GM23338 (cell line): ENCODE results near the gene ARL13A. TPM values are rescaled to one million over a fixed set of nuclear protein-coding genes. Genes with fewer than 3 reads are reported as not detected.

ENCODE experiments used
- ATAC-seq: fragments of 200-7000 bp; cut with Tn5 transposase; 3 replicates; pipeline ENCODE4 v1.9.1; 2020
- DNase-seq: peaks from one replicate; pipeline ENCODE4 v3.0.0-alpha.2; 2015; ENCODE audit warnings: low spot score
- H2AFZ ChIP-seq: fragments of 200-600 bp; sonication (generic); 2 replicates; pipeline ENCODE4 v1.8.0; 2016; ENCODE audit warnings: antibody characterized with exemption, mild to moderate bottlenecking, moderate library complexity
- H3F3A ChIP-seq: fragments of 200-600 bp; sonication (generic); replicated peaks from 2 replicates; pipeline ENCODE4 v1.8.0; 2017; ENCODE audit warnings: antibody characterized with exemption, mixed run types, low read depth
- H3K27ac ChIP-seq: fragments of 200-600 bp; sonication (generic); 2 replicates; pipeline ENCODE4 v1.6.1; 2016; ENCODE audit warnings: low read depth
- H3K27me3 ChIP-seq: fragments of 200-600 bp; sonication (generic); 2 replicates; pipeline ENCODE4 v1.8.0; 2016; ENCODE audit warnings: mild to moderate bottlenecking, mixed run types, moderate library complexity; ENCODE audit not compliant: insufficient read depth
- H3K36me3 ChIP-seq: fragments of 200-600 bp; sonication (generic); 2 replicates; pipeline ENCODE4 v1.8.0; 2016; ENCODE audit warnings: mild to moderate bottlenecking; ENCODE audit not compliant: insufficient read depth
- H3K4me1 ChIP-seq: fragments of 200-600 bp; sonication (generic); 2 replicates; pipeline ENCODE4 v1.8.0; 2016; ENCODE audit warnings: mild to moderate bottlenecking, moderate library complexity; ENCODE audit not compliant: insufficient read depth
- H3K4me2 ChIP-seq: fragments of 200-600 bp; sonication (generic); 2 replicates; pipeline ENCODE4 v1.7.1; 2017; ENCODE audit warnings: mixed run types
- H3K4me3 ChIP-seq: fragments of 200-600 bp; sonication (generic); 2 replicates; pipeline ENCODE4 v1.6.1; 2016; ENCODE audit warnings: mixed run types
- H3K79me2 ChIP-seq: fragments of 200-600 bp; sonication (generic); replicated peaks from 2 replicates; pipeline ENCODE4 v1.8.0; 2017; ENCODE audit warnings: mild to moderate bottlenecking; ENCODE audit not compliant: insufficient read depth
- H3K9me2 ChIP-seq: fragments of 200-600 bp; sonication (generic); 2 replicates; pipeline ENCODE4 v1.8.0; 2017; ENCODE audit not compliant: insufficient read depth
- H4K20me1 ChIP-seq: fragments of 200-600 bp; sonication (generic); replicated peaks from 2 replicates; pipeline ENCODE4 v1.8.0; 2017; ENCODE audit warnings: mild to moderate bottlenecking; ENCODE audit not compliant: insufficient read depth
- H3K27ac Mint-ChIP-seq: 2 replicates; pipeline ENCODE4 v1.8.0; 2020; ENCODE audit warnings: inconsistent platforms, mild to moderate bottlenecking, moderate library complexity, mixed read lengths
- H3K27me3 Mint-ChIP-seq: 3 replicates; pipeline ENCODE4 v1.8.0; 2022; ENCODE audit warnings: low read depth, mild to moderate bottlenecking, moderate library complexity, mixed read lengths, inconsistent platforms; ENCODE audit not compliant: insufficient read depth, poor library complexity
- H3K36me3 Mint-ChIP-seq: 3 replicates; pipeline ENCODE4 v1.8.0; 2021; ENCODE audit warnings: low read depth, mild to moderate bottlenecking, inconsistent platforms, moderate library complexity, mixed read lengths
- H3K4me1 Mint-ChIP-seq: 3 replicates; pipeline ENCODE4 v1.8.0; 2020; ENCODE audit warnings: mild to moderate bottlenecking, inconsistent platforms, mixed read lengths
- H3K4me3 Mint-ChIP-seq: 3 replicates; pipeline ENCODE4 v1.8.0; 2021; ENCODE audit warnings: moderate library complexity, mild to moderate bottlenecking, inconsistent platforms, mixed read lengths
- H3K9me3 Mint-ChIP-seq: 3 replicates; pipeline ENCODE4 v1.8.0; 2020; ENCODE audit warnings: moderate library complexity, mild to moderate bottlenecking, inconsistent platforms, mixed read lengths
- CREB1 ChIP-seq: fragments of 250-450 bp; sonication (Bioruptor Pico); IDR thresholded peaks from 2 replicates; pipeline ENCODE4 v1.5.0; 2020; ENCODE audit warnings: low read depth, mild to moderate bottlenecking, moderate library complexity
- EZH2 ChIP-seq: fragments of 200-600 bp; sonication (generic); IDR thresholded peaks from one replicate; pipeline ENCODE4 v1.8.0; 2017; ENCODE audit warnings: antibody characterized with exemption, mild to moderate bottlenecking, low read depth; ENCODE audit not compliant: unreplicated experiment
- EZH2phosphoT487 ChIP-seq: fragments of 200-600 bp; sonication (generic); IDR thresholded peaks from one replicate; pipeline ENCODE4 v1.8.1; 2018; ENCODE audit warnings: antibody characterized with exemption; ENCODE audit not compliant: unreplicated experiment
- JUNB ChIP-seq: IDR thresholded peaks from one replicate; pipeline ENCODE4 v1.6.1; 2016; ENCODE audit warnings: antibody characterized with exemption; ENCODE audit not compliant: unreplicated experiment
- NANOG ChIP-seq: IDR thresholded peaks from 2 replicates; pipeline ENCODE4 v1.6.1; 2016; ENCODE audit warnings: antibody characterized with exemption, borderline replicate concordance
- POLR2AphosphoS5 ChIP-seq: IDR thresholded peaks from 2 replicates; pipeline ENCODE4 v1.6.1; 2016; ENCODE audit warnings: antibody characterized with exemption, low read depth
- STAT1 ChIP-seq: IDR thresholded peaks from one replicate; pipeline ENCODE4 v1.6.1; 2016; ENCODE audit warnings: antibody characterized with exemption; ENCODE audit not compliant: unreplicated experiment
- ZNF114 ChIP-seq: fragments of 250-450 bp; sonication (Bioruptor Pico); IDR thresholded peaks from 2 replicates; pipeline ENCODE4 v1.5.0; 2020; ENCODE audit warnings: mild to moderate bottlenecking, moderate library complexity
- ZNF331 ChIP-seq: fragments of 250-450 bp; sonication (Bioruptor Pico); IDR thresholded peaks from 2 replicates; pipeline ENCODE4 v1.5.0; 2020; ENCODE audit warnings: low read depth, mild to moderate bottlenecking, moderate library complexity
- polyA plus RNA-seq: library from polyadenylated mRNA; unstranded; fragments of >200 nt; fragmentation: Nextera tagmentation; extraction: Ambion mirVana; gene quantifications from 2 replicates; pipeline ENCODE4 v1.2.1, GENCODE V29; 2016
- total RNA-seq: library from RNA; depleted of rRNA; stranded (reverse); fragments of >200 nt; shearing (Covaris generic); gene quantifications from 2 replicates; pipeline ENCODE4 v1.2.3, GENCODE V29; 2014
- TF ChIP-seq, protein P1 (sequence below): fragments of 250-450 bp; sonication (Bioruptor Pico); IDR thresholded peaks from 2 replicates; pipeline ENCODE4 v1.5.0; 2020; ENCODE audit warnings: mild to moderate bottlenecking, moderate library complexity
- TF ChIP-seq, protein P2 (sequence below), 2 experiments: fragments of 200-600 bp in 1 of 2; sonication (generic) in 1 of 2; conservative IDR thresholded peaks; 2 replicates each; pipeline versions ENCODE4 v1.5.1 to v1.6.1; 2016 to 2017; ENCODE audit warnings: antibody characterized with exemption in 2 of 2, low read depth in 2 of 2, mild to moderate bottlenecking in 2 of 2, moderate library complexity in 1 of 2
- TF ChIP-seq, protein P3 (sequence below): IDR thresholded peaks from 2 replicates; pipeline ENCODE4 v1.6.1; 2016; ENCODE audit warnings: antibody characterized with exemption
- TF ChIP-seq, protein P4 (sequence below): IDR thresholded peaks from one replicate; pipeline ENCODE4 v1.6.1; 2018; ENCODE audit warnings: antibody characterized with exemption; ENCODE audit not compliant: unreplicated experiment

ARL13A gene
- total and polyA plus RNA-seq, 2 experiments from 2014 or later = not detected

DNA sequence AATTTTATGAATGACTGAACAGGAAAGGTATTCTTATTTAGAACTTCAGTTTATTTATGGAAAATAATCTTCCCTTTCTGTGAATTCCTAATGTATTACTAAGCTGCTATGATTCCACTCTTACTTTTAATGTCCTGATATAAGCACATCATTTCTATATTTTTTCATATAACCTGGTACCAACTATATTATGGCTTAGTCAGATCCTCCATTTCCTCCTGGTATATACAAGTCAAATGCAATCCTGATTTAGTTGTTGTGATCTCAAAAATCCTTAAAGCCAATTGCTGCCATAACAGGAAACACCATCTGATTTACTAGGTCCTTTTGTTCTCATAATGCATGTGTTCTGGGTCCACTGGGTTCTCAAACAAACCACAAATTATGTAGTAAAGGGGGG lies 55.6 kb downstream of the ARL13A start:
- Histone ChIP-seq H3K27me3 (no peaks in the 10 kb centered on the region), H2AFZ (no peak overlapping the region), H3F3A (no peaks in the 10 kb centered on the region), H3K36me3 (no peaks in the 10 kb centered on the region), H3K9me2 (no peaks in the 10 kb centered on the region), H3K4me1 (no peaks in the 10 kb centered on the region), H3K4me3 (no peak overlapping the region), H3K4me2 (no peak overlapping the region), H3K79me2 (no peaks in the 10 kb centered on the region), H4K20me1 (no peaks in the 10 kb centered on the region), H3K27ac (no peak overlapping the region)
- Mint-ChIP-seq H3K27ac (no peak overlapping the region), H3K4me3 (no peak overlapping the region), H3K27me3 (no peaks in the 10 kb centered on the region), H3K4me1 (no peaks in the 10 kb centered on the region), H3K9me3 (no peaks in the 10 kb centered on the region; the same call in 2 of the 3 replicates), H3K36me3 (peaks cover 21% of the 10 kb centered on the region; the same call in 2 of the 3 replicates)
- TF ChIP-seq CREB1 (no peak), POLR2AphosphoS5 (no peak), EZH2phosphoT487 (no peak), NANOG (no peak), ZNF331 (CRISPR knock-in tag) (no peak), ZNF114 (CRISPR knock-in tag) (no peak), STAT1 (no peak), EZH2 (no peak), JUNB (no peak)
- TF ChIP-seq, protein P1, sequence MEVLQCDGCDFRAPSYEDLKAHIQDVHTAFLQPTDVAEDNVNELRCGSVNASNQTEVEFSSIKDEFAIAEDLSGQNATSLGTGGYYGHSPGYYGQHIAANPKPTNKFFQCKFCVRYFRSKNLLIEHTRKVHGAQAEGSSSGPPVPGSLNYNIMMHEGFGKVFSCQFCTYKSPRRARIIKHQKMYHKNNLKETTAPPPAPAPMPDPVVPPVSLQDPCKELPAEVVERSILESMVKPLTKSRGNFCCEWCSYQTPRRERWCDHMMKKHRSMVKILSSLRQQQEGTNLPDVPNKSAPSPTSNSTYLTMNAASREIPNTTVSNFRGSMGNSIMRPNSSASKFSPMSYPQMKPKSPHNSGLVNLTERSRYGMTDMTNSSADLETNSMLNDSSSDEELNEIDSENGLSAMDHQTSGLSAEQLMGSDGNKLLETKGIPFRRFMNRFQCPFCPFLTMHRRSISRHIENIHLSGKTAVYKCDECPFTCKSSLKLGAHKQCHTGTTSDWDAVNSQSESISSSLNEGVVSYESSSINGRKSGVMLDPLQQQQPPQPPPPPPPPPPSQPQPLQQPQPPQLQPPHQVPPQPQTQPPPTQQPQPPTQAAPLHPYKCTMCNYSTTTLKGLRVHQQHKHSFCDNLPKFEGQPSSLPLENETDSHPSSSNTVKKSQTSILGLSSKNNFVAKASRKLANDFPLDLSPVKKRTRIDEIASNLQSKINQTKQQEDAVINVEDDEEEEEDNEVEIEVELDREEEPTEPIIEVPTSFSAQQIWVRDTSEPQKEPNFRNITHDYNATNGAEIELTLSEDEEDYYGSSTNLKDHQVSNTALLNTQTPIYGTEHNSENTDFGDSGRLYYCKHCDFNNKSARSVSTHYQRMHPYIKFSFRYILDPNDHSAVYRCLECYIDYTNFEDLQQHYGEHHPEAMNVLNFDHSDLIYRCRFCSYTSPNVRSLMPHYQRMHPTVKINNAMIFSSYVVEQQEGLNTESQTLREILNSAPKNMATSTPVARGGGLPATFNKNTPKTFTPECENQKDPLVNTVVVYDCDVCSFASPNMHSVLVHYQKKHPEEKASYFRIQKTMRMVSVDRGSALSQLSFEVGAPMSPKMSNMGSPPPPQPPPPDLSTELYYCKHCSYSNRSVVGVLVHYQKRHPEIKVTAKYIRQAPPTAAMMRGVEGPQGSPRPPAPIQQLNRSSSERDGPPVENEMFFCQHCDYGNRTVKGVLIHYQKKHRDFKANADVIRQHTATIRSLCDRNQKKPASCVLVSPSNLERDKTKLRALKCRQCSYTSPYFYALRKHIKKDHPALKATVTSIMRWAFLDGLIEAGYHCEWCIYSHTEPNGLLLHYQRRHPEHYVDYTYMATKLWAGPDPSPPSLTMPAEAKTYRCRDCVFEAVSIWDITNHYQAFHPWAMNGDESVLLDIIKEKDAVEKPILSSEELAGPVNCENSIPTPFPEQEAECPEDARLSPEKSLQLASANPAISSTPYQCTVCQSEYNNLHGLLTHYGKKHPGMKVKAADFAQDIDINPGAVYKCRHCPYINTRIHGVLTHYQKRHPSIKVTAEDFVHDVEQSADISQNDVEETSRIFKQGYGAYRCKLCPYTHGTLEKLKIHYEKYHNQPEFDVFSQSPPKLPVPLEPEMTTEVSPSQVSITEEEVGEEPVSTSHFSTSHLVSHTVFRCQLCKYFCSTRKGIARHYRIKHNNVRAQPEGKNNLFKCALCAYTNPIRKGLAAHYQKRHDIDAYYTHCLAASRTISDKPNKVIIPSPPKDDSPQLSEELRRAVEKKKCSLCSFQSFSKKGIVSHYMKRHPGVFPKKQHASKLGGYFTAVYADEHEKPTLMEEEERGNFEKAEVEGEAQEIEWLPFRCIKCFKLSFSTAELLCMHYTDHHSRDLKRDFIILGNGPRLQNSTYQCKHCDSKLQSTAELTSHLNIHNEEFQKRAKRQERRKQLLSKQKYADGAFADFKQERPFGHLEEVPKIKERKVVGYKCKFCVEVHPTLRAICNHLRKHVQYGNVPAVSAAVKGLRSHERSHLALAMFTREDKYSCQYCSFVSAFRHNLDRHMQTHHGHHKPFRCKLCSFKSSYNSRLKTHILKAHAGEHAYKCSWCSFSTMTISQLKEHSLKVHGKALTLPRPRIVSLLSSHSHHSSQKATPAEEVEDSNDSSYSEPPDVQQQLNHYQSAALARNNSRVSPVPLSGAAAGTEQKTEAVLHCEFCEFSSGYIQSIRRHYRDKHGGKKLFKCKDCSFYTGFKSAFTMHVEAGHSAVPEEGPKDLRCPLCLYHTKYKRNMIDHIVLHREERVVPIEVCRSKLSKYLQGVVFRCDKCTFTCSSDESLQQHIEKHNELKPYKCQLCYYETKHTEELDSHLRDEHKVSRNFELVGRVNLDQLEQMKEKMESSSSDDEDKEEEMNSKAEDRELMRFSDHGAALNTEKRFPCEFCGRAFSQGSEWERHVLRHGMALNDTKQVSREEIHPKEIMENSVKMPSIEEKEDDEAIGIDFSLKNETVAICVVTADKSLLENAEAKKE (CRISPR knock-in tag) = no peak
- TF ChIP-seq, protein P2, sequence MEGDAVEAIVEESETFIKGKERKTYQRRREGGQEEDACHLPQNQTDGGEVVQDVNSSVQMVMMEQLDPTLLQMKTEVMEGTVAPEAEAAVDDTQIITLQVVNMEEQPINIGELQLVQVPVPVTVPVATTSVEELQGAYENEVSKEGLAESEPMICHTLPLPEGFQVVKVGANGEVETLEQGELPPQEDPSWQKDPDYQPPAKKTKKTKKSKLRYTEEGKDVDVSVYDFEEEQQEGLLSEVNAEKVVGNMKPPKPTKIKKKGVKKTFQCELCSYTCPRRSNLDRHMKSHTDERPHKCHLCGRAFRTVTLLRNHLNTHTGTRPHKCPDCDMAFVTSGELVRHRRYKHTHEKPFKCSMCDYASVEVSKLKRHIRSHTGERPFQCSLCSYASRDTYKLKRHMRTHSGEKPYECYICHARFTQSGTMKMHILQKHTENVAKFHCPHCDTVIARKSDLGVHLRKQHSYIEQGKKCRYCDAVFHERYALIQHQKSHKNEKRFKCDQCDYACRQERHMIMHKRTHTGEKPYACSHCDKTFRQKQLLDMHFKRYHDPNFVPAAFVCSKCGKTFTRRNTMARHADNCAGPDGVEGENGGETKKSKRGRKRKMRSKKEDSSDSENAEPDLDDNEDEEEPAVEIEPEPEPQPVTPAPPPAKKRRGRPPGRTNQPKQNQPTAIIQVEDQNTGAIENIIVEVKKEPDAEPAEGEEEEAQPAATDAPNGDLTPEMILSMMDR (conservative IDR thresholded peaks at IDR 0.05; ENCODE audit: low read depth in 2 of 2) = no peak
- TF ChIP-seq, protein P3, sequence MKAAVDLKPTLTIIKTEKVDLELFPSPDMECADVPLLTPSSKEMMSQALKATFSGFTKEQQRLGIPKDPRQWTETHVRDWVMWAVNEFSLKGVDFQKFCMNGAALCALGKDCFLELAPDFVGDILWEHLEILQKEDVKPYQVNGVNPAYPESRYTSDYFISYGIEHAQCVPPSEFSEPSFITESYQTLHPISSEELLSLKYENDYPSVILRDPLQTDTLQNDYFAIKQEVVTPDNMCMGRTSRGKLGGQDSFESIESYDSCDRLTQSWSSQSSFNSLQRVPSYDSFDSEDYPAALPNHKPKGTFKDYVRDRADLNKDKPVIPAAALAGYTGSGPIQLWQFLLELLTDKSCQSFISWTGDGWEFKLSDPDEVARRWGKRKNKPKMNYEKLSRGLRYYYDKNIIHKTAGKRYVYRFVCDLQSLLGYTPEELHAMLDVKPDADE = no peak
- TF ChIP-seq, protein P4, sequence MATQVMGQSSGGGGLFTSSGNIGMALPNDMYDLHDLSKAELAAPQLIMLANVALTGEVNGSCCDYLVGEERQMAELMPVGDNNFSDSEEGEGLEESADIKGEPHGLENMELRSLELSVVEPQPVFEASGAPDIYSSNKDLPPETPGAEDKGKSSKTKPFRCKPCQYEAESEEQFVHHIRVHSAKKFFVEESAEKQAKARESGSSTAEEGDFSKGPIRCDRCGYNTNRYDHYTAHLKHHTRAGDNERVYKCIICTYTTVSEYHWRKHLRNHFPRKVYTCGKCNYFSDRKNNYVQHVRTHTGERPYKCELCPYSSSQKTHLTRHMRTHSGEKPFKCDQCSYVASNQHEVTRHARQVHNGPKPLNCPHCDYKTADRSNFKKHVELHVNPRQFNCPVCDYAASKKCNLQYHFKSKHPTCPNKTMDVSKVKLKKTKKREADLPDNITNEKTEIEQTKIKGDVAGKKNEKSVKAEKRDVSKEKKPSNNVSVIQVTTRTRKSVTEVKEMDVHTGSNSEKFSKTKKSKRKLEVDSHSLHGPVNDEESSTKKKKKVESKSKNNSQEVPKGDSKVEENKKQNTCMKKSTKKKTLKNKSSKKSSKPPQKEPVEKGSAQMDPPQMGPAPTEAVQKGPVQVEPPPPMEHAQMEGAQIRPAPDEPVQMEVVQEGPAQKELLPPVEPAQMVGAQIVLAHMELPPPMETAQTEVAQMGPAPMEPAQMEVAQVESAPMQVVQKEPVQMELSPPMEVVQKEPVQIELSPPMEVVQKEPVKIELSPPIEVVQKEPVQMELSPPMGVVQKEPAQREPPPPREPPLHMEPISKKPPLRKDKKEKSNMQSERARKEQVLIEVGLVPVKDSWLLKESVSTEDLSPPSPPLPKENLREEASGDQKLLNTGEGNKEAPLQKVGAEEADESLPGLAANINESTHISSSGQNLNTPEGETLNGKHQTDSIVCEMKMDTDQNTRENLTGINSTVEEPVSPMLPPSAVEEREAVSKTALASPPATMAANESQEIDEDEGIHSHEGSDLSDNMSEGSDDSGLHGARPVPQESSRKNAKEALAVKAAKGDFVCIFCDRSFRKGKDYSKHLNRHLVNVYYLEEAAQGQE = no peak
- no peak for ATAC-seq
- no peak for DNase-seq
